OCI-LY7 (cell line): Measurements from ENCODE around the gene TMEM35A.

Experiments
- EZH2phosphoT487 ChIP-seq: fragments of 200-600 bp; sonication (generic); IDR thresholded peaks from 2 replicates; pipeline ENCODE4 v1.6.1; 2018; ENCODE audit warnings: low read depth, borderline replicate concordance, mild to moderate bottlenecking, mixed run types, antibody characterized with exemption, low read length, moderate library complexity, mixed read lengths
- TF ChIP-seq, protein P1 (sequence below): fragments of 200-600 bp; sonication (generic); conservative IDR thresholded peaks from 2 replicates; pipeline ENCODE4 v1.5.1; 2014; ENCODE audit warnings: mild to moderate bottlenecking, antibody characterized with exemption, low read length, moderate library complexity, mixed read lengths

DNA sequence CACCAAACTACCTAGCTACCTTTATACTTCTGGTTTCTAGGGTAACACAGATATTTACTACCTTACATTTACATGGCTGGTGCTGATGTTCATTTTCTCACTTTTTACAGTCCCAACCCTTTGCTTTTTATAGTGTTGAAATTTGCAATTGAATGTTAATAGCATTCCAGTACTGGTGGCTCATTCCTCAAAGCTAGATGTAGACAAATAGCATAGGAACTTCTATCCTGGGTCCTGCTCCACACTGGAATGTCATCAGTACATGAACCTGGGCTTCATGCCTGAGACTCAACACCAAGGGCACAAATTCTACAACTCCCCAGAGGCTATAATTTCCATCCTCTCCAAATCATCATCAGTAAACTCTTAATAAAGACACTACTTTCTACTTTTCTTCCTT is 16.5 kb upstream of the TMEM35A start:
- TF ChIP-seq, protein P1, sequence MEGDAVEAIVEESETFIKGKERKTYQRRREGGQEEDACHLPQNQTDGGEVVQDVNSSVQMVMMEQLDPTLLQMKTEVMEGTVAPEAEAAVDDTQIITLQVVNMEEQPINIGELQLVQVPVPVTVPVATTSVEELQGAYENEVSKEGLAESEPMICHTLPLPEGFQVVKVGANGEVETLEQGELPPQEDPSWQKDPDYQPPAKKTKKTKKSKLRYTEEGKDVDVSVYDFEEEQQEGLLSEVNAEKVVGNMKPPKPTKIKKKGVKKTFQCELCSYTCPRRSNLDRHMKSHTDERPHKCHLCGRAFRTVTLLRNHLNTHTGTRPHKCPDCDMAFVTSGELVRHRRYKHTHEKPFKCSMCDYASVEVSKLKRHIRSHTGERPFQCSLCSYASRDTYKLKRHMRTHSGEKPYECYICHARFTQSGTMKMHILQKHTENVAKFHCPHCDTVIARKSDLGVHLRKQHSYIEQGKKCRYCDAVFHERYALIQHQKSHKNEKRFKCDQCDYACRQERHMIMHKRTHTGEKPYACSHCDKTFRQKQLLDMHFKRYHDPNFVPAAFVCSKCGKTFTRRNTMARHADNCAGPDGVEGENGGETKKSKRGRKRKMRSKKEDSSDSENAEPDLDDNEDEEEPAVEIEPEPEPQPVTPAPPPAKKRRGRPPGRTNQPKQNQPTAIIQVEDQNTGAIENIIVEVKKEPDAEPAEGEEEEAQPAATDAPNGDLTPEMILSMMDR: no peak
- no peak for TF ChIP-seq EZH2phosphoT487
